ENCODE measurements around the gene FN1.
"Not testable (repeated sequence)": the region's sequence is repeated elsewhere in the genome, so short reads cannot be mapped to it uniquely, and the experiment has no call there.

FN1 gene

DNA sequence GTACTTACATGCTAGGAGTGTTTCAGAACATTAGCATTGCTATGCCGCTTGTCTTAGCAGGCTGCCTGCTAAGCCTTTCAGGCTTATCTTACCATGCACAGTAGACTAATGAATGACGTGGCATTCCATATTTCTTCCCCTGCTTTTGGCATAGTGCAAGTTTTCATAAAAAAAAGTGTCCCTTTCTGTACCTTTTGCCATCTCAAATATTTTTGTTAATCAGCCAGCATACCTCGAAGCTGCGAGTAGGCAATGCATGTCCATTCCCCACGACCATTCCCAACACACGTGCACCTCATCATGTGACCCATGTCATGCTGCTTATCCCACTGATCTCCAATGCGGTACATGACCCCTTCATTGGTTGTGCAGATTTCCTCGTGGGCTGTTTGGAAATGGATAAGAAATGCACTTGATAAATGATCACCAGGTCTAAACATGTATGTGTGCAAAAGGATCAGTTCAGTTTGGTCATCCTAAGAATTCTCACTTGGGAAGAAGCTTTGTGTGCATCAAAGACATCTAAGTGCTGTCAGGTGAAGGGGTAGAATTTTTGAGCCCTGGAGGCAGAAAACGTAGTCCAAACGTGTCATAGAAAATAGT is 13.9 kb downstream of the FN1 start:
- no peak for DNase-seq

DNA sequence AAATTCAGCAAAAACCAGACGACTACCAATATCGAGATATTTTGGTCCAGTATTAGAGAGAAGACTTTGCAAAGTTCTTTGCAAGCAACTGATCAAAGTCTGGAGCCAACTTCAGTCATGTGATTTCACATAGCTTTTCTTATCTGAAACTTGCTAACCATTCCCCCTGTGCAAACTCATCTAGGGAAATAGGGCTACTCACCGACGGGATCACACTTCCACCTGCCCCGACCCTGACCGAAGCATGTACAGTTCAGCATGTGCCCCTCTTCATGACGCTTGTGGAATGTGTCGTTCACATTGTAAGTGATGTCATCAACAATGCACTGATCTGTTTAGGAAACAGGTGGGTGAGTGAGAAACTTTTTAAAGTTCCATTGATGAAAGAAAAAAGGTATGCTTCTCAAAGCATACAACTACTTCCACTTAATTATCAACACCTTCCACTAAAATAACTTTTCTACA is 15.4 kb downstream of the FN1 start:
- DNase-seq, result no peak

DNA sequence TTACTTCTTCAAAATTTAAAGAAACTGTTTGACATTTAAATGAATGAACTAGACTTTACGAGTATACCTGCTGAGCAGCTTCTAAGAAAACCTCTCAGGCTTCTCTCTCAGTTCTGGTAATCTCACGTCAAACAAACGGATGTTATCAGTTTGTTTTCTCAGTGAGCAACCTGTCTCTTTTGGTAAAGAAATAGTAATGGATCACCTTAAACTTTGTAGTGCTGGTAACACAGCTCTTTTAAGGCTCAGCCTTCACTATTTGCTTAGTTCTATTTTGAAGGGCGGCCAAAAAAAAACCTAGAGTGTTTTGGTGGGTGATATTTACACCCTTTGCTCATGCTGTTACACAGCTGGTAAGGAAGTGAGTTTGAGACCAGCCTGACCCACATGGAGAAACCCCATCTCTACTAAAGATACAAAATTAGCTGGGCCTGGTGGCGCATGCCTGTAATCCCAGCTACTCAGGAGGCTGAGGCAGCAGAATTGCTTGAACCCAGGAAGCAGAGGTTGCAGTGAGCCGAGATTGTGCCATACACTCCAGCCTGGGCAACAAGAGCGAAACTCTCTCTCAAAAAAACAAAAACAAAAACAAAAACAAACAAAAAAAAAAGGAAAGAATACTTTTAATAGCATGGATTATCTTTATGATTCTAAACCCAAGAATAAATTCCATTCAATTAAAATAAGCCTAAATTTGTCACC is 15.9 kb downstream of the FN1 start:
- no peak for DNase-seq

DNA sequence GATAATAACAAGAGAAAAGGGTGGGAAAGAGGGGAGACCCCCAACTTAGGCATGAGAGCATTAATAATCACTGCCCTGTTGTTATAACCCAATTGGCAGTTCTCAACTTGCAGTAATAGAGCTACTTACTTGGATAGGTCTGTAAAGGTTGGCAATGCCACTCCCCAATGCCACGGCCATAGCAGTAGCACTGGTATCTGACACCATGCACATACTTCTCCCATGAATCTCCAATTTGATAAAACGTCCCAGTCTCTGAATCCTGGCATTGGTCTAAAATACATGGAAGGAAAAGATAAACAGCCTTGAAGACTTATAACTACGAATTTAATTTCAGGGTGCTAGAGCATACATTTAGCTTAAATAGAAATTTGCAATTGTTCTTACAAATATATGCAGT is 16.8 kb downstream of the FN1 start:
- DNase-seq, result no peak

DNA sequence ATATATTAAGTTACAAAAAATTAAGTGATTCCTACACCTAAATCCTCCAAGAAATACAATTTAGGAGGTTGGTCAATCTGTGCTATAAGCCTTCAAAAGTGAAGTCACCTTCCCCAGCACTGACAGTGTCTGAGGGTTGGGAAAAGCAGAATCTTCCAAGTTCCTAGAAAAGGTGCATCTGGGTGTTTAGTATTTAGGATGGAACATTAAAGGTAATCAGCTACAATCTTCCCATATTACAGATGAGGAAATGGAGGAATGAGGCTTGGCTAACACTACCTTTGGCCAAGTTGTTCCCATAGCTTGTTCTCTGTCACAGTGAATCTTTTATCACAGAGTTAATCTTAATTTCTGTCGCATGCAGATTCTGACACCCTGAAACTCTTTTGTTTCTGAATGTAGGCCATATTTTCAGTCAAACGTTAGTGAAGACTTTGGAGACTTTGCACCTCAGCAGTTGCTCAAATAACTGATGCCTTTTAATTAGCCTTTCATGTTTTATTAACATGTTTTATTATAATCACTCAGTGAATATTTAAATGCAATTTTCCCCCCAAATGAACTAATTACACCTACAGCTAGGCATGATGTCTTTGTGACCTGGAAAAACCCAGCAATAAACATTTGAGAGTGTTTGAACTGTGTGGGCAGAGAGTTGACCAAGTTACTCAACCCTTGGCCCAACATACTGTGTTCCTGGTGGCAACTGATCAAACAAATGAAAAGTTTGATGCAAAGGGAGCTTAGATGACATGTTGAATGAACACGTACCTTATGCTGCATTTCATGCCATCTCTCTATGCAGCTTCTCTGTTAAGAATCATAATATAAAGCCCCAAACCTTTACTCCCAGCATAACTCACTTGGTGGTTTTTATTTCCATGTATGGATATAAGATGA is 17.6 kb downstream of the FN1 start:
- DNase-seq, result no peak

DNA sequence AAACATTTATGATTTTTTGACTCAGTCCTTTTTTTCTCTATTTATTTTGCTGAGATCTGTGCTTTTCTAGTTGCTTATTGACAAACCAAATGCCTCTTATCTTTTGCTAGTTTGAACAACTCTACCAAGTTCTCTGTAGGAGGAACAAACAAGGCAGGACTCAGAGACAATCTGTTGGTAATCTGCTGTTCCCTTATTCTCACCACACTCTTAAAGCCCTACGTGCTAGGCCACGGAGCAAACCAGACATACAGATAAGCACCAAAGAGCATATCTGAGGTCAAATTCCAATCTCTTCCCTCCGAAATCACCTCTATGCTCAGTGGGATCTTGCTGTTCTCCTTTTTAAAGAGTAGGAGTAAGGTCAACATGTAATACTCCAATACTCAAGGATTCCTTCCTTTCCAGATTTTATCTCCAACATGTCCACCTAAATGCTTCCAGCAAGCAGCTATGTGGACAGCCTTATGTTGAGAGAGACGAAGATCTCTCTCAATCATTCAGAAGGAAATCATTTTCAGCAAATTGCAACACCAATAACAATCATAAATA is 18.4 kb downstream of the FN1 start:
- DNase-seq, result no peak

DNA sequence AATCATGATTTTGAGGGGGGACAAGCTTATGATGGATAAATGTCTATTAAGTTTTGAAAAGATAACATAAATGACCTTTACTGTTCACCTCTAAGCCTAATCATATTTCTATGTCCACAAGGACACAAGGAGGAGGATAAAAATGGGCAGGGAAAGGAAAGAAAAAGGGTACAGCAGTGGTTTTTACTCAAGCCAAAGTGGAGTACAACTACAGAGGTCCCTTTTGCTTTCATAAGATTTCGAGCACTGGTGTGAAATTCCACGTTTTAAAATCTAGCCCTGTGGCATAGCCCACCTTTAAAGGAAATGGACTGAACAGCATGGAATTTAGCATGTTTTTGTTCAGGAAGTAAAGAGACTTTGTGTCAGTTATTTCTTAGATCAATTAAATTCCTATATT is 19.2 kb downstream of the FN1 start:
- DNase-seq, result no peak

DNA sequence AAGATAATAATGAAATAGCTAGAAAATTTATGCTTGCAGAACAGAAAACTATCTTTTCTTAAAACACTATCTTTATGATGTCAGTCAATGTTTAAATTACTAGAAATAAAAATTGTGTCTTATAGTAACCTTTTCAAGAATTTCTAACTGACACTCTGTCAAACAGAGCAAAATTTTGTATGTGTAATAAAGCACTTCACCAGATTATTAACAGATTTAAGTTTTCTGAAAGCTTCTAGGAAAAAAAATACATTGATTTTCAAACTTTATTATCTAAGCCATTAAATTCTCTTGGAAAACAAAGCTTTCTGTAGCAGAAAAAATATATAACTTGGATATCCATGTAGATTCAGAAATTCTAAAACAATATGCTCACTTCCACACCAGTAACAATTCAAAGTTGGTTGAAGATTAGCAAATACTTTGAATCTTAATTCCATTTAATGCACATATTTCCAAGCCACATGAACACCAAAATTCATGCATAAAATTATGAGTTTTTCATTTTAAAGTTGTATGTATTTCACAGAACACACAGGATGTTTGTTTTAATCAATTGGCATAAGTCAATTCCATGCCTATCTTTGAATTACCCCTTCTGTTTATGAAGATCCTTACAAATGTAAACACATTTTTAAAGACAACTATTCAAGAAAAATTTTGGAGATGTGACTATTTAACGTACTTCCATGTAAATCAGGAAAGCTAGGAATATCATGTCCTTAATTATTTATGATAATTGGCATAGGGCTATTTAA is 19.9 kb downstream of the FN1 start:
- no peak for DNase-seq

DNA sequence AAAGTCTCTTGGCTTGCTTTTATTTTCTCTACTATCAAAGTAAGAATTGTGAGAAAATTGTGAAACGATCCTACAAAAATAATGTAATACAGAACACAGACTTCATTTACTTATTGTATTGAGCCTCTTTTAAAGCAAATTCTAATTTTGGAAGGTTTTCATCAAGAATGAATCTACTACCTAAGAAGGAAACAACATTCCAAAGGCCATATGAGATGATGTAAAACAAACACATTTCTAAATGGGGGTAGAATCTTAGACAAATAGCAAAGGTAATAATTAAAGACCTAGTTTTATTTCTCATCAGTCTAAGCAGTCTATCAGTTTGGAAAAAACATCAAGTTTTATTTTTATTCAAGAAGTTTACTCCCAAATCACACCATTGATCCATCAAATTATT is 20.6 kb downstream of the FN1 start:
- DNase-seq, result no peak

DNA sequence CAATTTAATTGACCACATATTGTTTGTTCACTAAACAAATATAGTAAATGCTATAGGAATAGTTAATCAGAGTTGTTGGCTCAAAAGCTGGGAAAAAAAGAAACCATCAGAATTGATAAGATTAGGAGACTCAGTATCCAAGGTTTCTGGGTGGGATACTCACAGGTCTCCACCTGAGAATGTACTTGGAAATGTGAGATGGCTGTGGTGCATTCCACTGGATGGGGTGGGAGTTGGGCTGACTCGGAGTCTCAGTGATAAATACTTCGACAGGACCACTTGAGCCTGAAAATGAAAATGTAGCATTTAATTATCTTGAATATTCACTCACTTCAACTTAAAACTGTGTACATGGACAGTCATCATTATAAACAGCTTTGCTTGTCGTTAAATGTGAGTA is 21.2 kb downstream of the FN1 start:
- DNase-seq, result no peak

DNA sequence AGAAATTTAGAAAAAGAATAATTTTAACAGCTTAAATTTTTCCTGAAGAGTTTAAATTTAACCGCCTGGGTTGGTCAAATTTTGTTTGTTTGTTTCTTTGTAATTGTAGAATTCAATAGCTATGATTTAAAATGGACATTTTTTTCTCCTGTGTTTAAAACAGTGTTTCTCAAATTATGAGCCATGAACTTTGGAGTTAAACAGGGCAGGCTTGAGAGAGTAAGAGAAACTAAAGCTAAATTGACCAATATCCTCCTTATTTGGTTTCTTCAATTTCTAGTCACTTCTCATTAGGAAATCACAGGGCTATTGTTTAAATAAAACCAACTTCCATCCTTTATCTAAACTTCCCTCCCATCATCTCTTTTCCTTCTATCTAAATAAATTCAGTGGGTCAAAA is 21.9 kb downstream of the FN1 start:
- DNase-seq, result no peak

DNA sequence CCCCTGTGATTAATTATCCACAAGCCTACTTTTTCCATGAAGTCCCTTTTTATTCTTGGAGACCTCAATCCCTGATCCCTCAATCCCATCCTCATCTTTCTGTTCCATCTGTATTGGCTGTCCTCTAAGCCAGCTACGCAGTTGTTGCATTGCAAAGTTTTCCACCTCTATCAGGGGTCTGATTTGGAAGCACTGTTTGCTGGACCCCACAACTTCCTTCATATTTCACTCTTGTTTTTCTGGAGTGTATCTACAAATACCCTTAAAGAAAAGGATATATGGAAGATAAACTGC is 22.4 kb downstream of the FN1 start:
- DNase-seq, result no peak

DNA sequence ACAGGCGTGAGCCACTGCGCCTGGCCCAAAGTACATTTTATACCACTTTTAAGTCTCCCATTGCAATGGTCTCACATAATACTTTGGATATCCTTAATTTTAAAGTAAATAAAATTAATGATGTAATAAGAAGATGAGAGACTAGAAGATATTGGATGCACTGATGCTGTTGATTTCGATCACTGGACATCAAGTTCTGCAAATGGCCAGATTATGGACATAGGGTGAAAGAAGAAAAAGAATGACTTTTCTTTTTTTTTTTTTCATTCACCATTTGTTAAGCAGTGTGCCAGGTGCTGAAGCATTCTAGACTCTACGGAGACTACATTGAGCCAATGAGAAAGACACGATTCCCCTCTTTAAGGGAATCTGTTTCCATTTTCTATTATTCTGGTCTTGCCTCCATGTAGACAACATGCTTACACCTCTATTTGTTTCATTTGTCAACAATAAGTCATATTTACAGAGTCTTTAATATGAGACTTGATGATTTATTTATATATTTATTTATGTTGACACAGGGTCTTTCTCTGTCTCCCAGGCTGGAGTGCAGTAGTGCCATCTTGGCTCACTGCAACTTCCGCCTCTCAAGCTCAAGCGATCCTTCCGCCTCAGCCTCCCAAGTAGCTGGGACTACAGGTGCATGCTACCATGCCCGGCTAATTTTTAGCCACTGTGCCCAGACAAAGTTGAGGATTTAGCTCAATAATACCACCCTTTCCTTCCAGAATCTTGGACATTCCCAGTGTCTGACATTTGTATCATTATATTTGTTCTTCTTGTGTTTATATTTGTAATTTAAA is 23.7 kb downstream of the FN1 start:
- no peak for DNase-seq

DNA sequence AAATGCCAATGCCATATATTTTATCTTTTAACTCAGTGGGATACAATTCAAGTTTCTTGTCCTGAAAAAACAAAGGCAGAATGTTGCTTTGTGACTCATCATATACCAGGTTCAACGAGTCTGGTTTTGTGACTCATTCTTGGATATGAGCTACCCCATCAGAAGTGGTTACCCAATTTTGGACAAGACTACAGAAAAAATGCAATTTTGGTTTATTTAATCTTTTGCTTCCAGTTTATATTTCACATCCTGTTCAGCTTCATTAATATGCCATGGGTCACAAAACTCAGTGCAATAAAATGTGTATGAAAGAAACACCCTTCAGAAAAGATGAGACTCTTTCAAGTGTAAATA is 25.0 kb downstream of the FN1 start:
- DNase-seq, result no peak

DNA sequence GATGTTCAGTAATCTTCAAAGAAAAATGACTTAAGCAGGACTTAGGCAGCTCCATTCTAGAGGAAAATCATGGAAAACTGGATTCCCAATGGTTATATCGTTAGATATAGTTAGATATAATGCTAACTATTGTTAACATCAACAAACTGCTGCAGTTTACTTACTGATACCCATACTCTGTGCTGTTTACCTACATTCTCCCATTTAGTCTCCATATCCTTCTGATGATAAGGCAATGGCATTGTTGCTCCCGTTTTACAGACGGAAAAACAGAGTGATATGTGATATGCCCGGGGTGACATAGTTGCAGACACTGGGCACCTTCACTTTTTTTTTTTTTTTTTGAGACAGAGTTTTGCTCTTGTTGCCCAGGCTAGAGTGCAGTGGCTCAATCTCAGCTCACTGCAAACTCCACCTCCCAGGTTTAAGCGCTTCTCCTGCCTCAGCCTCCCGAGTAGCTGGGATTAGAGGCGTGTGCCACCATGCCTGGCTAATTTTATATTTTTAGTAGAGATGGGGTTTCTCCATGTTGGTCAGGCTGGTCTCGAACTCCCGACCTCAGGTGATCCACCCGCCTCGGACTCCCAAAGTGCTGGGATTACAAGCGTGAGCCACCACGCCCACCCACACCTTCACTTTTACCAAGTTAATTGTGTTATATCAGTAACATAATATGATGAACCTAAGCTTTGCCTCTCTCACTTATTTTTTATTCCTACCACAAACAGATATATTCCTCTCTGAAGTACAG is 25.5 kb downstream of the FN1 start:
- not testable (repeated sequence) for DNase-seq

DNA sequence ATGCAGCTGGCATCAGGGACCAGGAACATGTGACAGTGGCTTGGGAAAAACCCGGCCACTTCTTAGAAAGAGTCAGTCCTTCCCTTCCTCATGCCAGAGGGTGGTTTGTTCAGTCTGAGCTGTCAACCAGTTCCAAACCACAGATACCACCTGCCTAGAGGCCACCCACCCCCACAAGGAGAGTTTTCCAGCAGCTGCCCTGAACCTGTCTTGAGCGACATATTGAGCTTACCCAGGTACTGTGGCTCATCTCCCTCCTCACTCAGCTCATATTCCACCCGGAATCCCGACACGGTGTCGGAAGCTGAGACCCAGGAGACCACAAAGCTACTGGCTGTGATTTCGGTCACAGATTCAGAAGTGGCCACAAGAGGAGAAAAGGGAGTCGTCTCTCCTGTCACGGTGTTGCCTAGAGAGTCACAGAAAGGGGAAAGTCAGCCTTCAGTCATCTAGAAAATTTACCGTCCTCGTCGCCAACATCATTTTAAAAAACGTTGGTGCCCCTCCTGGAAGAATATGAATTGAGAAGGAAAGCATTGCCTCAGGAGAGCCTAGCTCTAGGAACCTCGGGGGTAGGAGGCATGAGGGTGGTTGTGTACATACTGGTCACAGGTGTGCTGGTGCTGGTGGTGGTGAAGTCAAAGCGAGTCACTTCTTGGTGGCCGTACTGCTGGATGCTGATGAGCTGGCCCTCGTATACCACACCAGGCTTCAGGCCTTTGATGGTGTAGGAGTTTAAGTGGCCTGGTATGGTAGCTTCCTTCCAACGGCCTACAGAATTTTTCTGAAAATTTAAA is 26.3 kb downstream of the FN1 start:
- no peak for DNase-seq

DNA sequence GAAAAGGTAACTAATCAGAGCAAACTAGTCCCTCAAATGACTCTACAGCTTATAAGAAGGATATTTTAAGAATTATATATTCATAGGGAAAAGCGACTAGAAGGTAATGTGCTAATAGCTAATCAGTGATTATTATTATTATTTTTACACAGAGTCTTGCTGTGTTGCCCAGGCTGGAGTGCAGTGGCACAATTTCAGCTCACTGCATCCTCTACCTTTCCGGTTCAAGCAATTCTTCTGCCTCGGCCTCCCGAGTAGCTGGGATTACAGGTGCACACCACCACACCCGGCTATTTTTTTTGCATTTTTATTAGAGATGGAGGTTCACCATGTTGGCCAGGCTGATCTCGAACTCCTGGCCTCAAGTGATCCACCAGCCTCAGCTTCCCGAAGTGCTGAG is 27.4 kb downstream of the FN1 start:
- not testable (repeated sequence) for DNase-seq

DNA sequence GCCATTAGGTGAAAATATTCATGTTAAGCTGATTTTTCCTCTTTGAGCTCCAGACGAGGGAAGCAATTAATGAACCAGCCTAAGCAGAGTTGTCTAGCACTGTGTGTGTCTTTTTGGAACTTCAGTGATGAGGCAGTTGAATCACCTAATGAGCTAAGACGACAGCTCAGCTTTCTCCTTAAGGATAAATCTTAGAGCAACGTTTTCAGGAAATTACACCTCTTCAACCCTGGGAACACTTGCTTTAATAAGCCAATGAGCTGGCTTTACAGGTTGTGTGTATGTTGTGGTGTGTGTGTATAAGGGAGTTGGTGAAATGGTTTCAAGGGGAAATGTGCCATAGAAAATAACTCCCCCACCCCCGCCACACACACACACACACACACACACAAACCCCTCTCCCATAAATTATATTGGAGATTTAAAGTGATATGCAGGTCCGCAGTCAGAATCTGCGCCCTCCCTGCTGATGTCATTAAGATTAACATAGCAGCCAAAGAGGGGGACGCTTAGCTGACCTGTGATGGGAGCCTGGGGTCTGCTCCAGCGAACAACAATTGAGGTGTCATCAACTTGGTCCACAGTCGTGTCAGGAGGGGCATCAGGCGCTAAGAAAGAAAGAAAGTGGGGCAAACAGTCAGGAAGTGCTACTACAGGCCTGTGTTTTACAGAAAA is 28.1 kb downstream of the FN1 start:
- DNase-seq, result no peak

DNA sequence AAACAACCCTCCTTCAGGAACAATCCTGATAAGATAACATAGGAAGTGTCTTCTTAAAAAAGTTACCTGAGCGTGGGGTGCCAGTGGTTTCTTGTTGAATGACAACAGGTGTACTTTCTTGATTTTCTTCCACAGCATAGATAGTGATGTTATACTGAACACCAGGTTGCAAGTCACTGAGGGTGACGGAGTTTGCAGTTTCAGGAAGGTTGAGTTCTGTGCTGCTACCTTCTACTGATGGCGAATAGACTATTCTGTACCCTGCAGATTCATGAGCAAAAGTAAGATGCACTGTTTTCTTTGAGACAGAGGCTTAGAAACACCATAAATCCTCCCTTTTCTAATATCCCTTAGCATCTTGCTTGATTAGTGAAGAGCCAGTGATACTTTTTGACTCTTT is 28.8 kb downstream of the FN1 start:
- DNase-seq, result no peak
